ENCODE results near the gene SCYL1.

Gene SCYL1

GRCh38 chr11:65554842-65555430, 30.1 kb downstream of the SCYL1 start:
- Histone ChIP-seq H3K27me3 (replicated peaks; ENCODE audit: control insufficient read depth, insufficient read depth, low read length, poor library complexity, severe bottlenecking) (no peaks in the 10 kb centered on the region), H3K27ac (ENCODE audit: insufficient read depth, low read length, poor library complexity, severe bottlenecking) (peak overlapping the region; percentile 54), H3K9me3 (ENCODE audit: control insufficient read depth, low read length) (no peaks in the 10 kb centered on the region), H3K4me3 (ENCODE audit: insufficient read depth, low read depth, low read length, poor library complexity, severe bottlenecking) (no peak overlapping the region), H3K36me3 (ENCODE audit: control insufficient read depth, insufficient read depth, low read length) (peaks cover 10% of the 10 kb centered on the region), H3K4me1 (ENCODE audit: control insufficient read depth, insufficient read depth, low read length, poor library complexity, severe bottlenecking) (peaks cover 64% of the 10 kb centered on the region)
- no peak for DNase-seq

GRCh38 chr11:65555693-65556231, 30.9 kb downstream of the SCYL1 start:
- no peak for DNase-seq
- Histone ChIP-seq H3K4me1 (ENCODE audit: control insufficient read depth, insufficient read depth, low read length, poor library complexity, severe bottlenecking) (peaks cover 66% of the 10 kb centered on the region), H3K27ac (ENCODE audit: insufficient read depth, low read length, poor library complexity, severe bottlenecking) (peak overlapping the region; percentile 82), H3K4me3 (ENCODE audit: insufficient read depth, low read depth, low read length, poor library complexity, severe bottlenecking) (no peak overlapping the region), H3K27me3 (replicated peaks; ENCODE audit: control insufficient read depth, insufficient read depth, low read length, poor library complexity, severe bottlenecking) (no peaks in the 10 kb centered on the region), H3K9me3 (ENCODE audit: control insufficient read depth, low read length) (no peaks in the 10 kb centered on the region), H3K36me3 (ENCODE audit: control insufficient read depth, insufficient read depth, low read length) (peaks cover 10% of the 10 kb centered on the region)

GRCh38 chr11:65556470-65557279, 31.8 kb downstream of the SCYL1 start:
- Histone ChIP-seq H3K27ac (ENCODE audit: insufficient read depth, low read length, poor library complexity, severe bottlenecking) (peak overlapping the region; percentile 82), H3K36me3 (ENCODE audit: control insufficient read depth, insufficient read depth, low read length) (peaks cover 1% of the 10 kb centered on the region), H3K9me3 (ENCODE audit: control insufficient read depth, low read length) (no peaks in the 10 kb centered on the region), H3K4me3 (ENCODE audit: insufficient read depth, low read depth, low read length, poor library complexity, severe bottlenecking) (peak overlapping the region; percentile 42), H3K4me1 (ENCODE audit: control insufficient read depth, insufficient read depth, low read length, poor library complexity, severe bottlenecking) (peaks cover 66% of the 10 kb centered on the region), H3K27me3 (replicated peaks; ENCODE audit: control insufficient read depth, insufficient read depth, low read length, poor library complexity, severe bottlenecking) (no peaks in the 10 kb centered on the region)
- no peak for DNase-seq

- no peak for DNase-seq
- no peaks in the 10 kb centered on the region for H3K9me3 ChIP-seq (ENCODE audit: control insufficient read depth, low read length)
- H3K27ac ChIP-seq (ENCODE audit: insufficient read depth, low read length, poor library complexity, severe bottlenecking): peak overlapping the region; percentile 82
- no peaks in the 10 kb centered on the region for H3K27me3 ChIP-seq (replicated peaks; ENCODE audit: control insufficient read depth, insufficient read depth, low read length, poor library complexity, severe bottlenecking)
- H3K4me3 ChIP-seq (ENCODE audit: insufficient read depth, low read depth, low read length, poor library complexity, severe bottlenecking): peak overlapping the region; percentile 62
- H3K36me3 ChIP-seq (ENCODE audit: control insufficient read depth, insufficient read depth, low read length): no peaks in the 10 kb centered on the region
- peaks cover 58% of the 10 kb centered on the region for H3K4me1 ChIP-seq (ENCODE audit: control insufficient read depth, insufficient read depth, low read length, poor library complexity, severe bottlenecking)
These were observed 32.6 kb downstream of the SCYL1 start for GRCh38 chr11:65557280-65558001.

GRCh38 chr11:65558002-65558929, 33.4 kb downstream of the SCYL1 start, which contains the start of gene LTBP3:
TSS of gene LTBP3 (minus strand) at chr11:65558359. CDS start at chr11:65557959, 400 bp downstream.
- H3K4me3 ChIP-seq (ENCODE audit: insufficient read depth, low read depth, low read length, poor library complexity, severe bottlenecking): peak within 1 kb of the TSS; percentile 62
- H3K27me3 ChIP-seq (replicated peaks; ENCODE audit: control insufficient read depth, insufficient read depth, low read length, poor library complexity, severe bottlenecking): no peaks in the 10 kb centered on the region
- H3K36me3 ChIP-seq (ENCODE audit: control insufficient read depth, insufficient read depth, low read length): no peaks in the 10 kb centered on the region
- peaks cover 51% of the 10 kb centered on the region for H3K4me1 ChIP-seq (ENCODE audit: control insufficient read depth, insufficient read depth, low read length, poor library complexity, severe bottlenecking)
- H3K9me3 ChIP-seq (ENCODE audit: control insufficient read depth, low read length): no peaks in the 10 kb centered on the region
- peak within 1 kb of the TSS; percentile 82 for H3K27ac ChIP-seq (ENCODE audit: insufficient read depth, low read length, poor library complexity, severe bottlenecking)
- no peak for DNase-seq

- Histone ChIP-seq H3K4me3 (ENCODE audit: insufficient read depth, low read depth, low read length, poor library complexity, severe bottlenecking) (peak overlapping the region; percentile 62), H3K36me3 (ENCODE audit: control insufficient read depth, insufficient read depth, low read length) (no peaks in the 10 kb centered on the region), H3K4me1 (ENCODE audit: control insufficient read depth, insufficient read depth, low read length, poor library complexity, severe bottlenecking) (peaks cover 48% of the 10 kb centered on the region), H3K27ac (ENCODE audit: insufficient read depth, low read length, poor library complexity, severe bottlenecking) (peak overlapping the region; percentile 82), H3K9me3 (ENCODE audit: control insufficient read depth, low read length) (no peaks in the 10 kb centered on the region), H3K27me3 (replicated peaks; ENCODE audit: control insufficient read depth, insufficient read depth, low read length, poor library complexity, severe bottlenecking) (no peaks in the 10 kb centered on the region)
- DNase-seq: no peak
These were observed 34.1 kb downstream of the SCYL1 start for GRCh38 chr11:65558930-65559509.

- Histone ChIP-seq H3K27me3 (replicated peaks; ENCODE audit: control insufficient read depth, insufficient read depth, low read length, poor library complexity, severe bottlenecking) (no peaks in the 10 kb centered on the region), H3K4me3 (ENCODE audit: insufficient read depth, low read depth, low read length, poor library complexity, severe bottlenecking) (no peak overlapping the region), H3K27ac (ENCODE audit: insufficient read depth, low read length, poor library complexity, severe bottlenecking) (no peak overlapping the region), H3K9me3 (ENCODE audit: control insufficient read depth, low read length) (no peaks in the 10 kb centered on the region), H3K36me3 (ENCODE audit: control insufficient read depth, insufficient read depth, low read length) (no peaks in the 10 kb centered on the region), H3K4me1 (ENCODE audit: control insufficient read depth, insufficient read depth, low read length, poor library complexity, severe bottlenecking) (peaks cover 43% of the 10 kb centered on the region)
- DNase-seq: no peak
These were observed 34.7 kb downstream of the SCYL1 start for GRCh38 chr11:65559535-65559934.

GRCh38 chr11:65559951-65560537, 35.2 kb downstream of the SCYL1 start:
- no peak for DNase-seq
- Histone ChIP-seq H3K9me3 (ENCODE audit: control insufficient read depth, low read length) (no peaks in the 10 kb centered on the region), H3K4me1 (ENCODE audit: control insufficient read depth, insufficient read depth, low read length, poor library complexity, severe bottlenecking) (peaks cover 43% of the 10 kb centered on the region)

More at GRCh38 chr11:65559951-65560537, 35.2 kb downstream of the SCYL1 start:
- Histone ChIP-seq H3K27me3 (replicated peaks; ENCODE audit: control insufficient read depth, insufficient read depth, low read length, poor library complexity, severe bottlenecking) (no peaks in the 10 kb centered on the region), H3K4me3 (ENCODE audit: insufficient read depth, low read depth, low read length, poor library complexity, severe bottlenecking) (no peak overlapping the region), H3K27ac (ENCODE audit: insufficient read depth, low read length, poor library complexity, severe bottlenecking) (no peak overlapping the region), H3K36me3 (ENCODE audit: control insufficient read depth, insufficient read depth, low read length) (no peaks in the 10 kb centered on the region)

Data from effector memory CD4-positive, alpha-beta T cell (primary cell).